NCI-H2171 treated with DMSO at 0.1 percent for 48 hours (cell line): ENCODE measurements around the gene SLC25A18.

Experiments
- DNase-seq: peaks from one replicate; lab custom pipeline; 2025; lab: John Stamatoyannopoulos, UW

Gene SLC25A18

DNA sequence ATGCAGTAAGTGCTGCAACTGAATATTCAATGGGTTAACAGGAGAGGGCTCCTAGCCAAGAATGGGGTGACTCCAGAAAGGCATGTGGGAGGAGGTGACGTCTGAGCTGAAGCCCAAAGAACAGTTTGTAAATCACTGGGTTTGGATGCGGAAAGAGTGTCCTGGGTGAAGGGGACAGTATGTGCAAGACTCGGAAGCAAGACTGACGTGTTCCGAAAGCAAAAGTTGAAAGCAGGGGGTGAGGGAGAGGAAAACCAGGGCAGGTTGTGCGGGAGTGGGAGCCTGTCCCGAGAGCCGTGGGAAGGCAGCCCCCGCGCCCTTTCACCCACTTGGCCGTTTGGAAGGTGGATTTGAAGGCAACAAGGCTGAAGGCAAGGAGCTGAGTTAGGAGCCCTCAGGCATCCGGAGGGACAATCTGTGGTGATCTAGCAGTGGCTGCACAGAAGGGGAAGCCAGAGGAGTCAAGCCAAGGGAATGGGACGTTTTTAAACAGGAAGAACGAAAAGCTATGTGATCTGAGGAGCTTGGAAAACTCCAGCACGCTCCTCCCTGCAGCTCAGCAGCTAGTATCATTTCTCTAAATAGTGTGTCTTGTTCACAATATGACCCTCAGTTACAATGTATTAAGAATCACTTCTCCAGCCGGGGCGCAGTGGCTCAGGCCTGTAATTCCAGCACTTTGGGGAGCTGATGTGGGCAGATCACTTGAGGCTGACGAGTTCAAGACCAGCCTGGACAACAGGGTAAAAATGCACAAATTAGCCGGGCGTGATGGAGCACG lies 7.7 kb downstream of the SLC25A18 start:
- DNase-seq, result no peak

DNA sequence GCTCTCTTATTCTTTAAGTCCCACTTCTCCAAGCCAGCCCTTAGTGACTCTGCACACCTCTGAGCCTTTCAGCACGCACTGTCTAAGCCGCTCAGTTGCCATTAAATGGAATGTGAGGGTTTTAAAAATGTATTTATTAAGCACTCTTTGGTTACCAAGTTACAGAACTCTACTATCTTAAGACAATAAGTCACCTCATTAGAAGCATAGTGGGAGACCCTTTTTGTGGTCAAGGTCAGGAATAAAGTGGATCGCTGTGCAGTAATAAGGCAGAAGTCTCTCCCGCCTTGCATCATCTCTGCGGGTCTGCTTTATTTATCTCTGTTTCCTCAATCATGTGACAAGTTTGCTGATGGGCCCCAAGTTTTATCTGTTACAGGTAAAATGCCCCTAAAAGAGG lies 11.9 kb downstream of the SLC25A18 start:
- no peak for DNase-seq

DNA sequence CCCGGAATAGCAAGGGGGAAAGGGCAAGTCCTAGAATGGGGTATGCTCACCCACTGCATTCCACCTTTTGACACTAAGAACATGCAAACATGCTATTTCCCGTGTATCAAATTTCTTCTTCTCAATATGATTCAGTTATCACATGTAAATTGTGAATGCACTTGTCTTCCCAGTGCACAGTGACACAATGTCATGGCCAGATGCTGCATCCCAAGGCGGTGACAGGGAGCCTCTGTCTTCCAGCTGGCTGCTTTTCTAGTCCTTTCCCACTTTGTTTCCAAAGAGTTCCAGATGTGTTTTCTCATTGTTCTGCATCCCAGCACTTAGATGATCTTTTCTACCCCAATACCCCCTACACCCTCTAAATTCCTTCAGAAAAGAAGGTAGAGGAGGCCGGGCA lies 12.4 kb downstream of the SLC25A18 start:
- no peak for DNase-seq

DNA sequence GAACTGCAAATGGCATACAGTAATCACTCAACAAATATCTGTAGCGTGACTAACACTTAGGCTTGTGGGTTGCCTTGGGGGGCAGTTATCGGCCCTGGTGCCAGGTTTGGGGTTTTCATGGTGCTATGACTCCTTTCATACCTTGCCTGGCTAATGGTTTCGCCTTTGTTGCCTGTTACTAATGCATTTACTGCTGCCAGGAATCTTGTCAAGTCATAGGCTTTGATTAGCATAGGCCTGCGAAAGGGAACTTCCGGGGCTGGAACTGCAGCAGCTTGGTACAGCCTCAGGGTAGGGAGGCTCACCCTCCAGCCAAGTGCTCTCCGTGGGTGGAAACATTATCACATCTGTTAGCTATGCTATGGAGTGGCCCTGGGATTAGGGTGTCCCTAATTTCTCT lies 13.2 kb downstream of the SLC25A18 start:
- no peak for DNase-seq

DNA sequence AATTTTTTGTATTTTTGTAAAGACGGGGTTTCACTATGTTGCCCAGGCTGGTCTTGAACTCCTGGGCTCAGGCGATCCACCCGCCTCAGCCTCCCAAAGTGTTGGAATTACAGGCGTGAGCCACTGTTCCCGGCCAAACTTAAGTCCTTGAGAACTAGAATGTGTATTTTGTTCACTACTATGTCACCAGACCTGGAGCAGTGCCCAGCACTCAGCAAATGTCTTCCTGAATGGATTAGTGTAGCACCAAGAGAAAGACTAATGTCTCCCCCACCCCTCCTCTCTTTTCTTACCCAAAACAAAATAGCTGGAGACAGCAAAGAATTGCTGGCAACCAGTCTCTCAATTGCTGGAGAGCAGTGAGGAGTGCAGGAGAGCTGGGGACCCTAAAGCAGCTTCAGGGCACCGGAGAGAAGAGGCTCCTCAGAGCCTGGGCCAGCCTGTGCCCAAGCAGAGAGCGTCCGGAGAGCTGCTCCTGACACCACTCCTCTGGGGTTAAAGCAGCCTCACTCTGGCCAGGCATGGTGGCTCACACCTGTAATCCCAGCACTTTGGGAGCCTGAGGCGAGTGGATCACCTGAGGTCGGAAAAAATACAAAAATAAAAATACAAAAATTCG lies 14.9 kb downstream of the SLC25A18 start:
- DNase-seq, result no peak

DNA sequence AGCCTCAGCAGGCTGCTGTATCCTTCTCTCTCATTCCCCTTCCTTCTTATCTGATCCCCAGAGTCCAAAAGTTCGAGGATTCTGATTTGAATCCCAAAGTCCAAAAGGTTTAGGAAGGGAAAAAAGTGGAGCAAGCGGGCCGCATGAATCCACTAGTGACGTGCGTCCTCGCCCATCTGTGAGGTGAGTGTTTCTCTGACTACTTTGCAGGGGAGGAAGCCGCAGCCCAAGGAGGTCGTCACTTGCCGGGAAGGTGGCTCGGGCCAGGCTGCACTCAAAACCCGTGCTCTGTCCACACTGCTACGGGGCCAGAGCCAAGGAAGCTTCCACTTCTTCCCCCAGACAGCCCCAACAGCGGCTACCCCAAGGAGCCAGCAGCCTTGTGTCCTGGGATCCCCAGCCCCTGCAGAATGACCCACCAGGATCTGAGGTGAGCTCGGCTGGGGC lies 16.3 kb downstream of the SLC25A18 start:
- DNase-seq, result no peak

DNA sequence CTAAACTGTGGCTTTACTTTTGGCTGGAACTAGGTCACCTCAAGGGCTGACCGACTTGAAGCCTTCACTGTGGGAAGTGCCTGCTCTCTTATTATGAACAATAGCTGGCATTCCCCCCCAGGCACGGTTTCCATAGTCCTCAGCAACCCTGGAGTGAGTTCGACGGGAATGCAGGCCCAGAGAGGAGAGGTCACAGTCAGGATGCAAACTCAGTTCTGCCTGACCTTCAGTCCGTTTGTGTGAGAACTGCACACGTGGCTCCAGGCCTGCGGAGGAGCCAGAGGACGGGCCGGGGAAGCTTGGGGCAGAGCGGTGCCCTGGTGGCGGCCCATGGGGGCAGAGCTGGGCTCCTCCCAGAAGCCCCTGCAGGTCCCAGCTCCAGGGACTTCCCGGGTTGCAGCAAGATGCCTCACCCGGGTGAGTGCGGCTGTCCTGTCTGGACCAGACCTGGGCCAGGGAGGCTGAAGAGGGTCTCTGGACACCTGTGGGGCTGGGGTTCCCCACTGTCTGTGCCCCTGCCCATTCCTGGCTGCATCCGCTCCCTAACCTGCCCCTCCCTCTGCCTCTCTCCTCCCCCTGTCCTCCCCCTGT lies 17.2 kb downstream of the SLC25A18 start:
- no peak for DNase-seq

DNA sequence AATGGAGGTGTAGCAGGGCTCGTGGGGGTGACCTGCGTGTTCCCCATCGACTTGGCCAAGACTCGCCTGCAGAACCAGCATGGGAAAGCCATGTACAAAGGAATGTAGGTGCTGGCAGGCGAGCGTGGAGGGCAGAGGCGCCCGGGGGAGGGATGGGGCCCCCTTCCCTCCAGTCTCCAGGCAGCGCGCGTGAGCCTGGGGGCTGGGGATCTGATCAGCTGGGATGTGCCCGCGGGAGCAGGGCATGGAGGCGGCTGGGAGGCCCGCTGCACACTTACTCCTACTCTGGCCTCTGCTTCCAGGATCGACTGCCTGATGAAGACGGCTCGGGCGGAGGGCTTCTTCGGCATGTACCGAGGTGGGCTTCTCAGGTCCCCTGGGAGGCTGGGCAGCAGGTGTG lies 17.8 kb downstream of the SLC25A18 start:
- no peak for DNase-seq

DNA sequence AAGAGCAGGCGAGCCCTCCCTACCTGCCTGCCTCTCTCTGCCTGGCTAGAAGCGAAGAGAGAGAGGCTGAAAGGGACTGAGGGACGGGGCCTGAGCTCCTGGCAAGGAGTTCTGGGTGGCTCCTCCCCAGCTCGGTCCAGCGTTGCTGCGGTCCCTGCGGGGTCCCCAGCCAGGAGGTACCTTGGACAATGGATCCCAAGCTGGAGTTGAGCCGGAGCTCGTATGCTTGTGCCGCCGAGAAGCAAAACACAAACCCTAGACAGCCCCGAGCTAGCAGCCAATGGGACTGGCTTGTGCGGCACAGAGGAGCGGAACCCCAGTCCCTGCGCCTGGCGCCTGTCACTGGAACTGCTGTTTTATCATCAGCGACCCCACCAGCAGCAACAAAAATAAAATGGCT lies 18.3 kb downstream of the SLC25A18 start:
- no peak for DNase-seq

DNA sequence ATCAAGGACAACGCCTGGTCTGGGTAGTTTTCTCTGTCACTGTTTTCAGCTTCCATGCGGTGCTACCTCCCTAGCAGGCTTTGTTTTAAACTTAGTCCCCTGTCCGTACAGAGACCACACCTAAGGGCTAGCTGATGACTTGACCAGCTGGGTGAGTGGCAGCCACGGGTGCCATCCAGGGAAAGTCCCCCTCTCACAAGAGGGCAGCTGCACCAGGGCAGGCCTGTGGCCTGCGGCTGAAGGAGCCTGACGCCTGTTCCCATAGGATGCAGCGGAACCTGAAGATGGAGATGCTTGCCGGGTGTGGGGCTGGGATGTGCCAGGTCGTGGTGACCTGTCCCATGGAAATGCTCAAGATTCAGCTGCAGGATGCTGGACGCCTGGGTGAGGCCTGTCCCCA lies 19.9 kb downstream of the SLC25A18 start:
- no peak for DNase-seq

DNA sequence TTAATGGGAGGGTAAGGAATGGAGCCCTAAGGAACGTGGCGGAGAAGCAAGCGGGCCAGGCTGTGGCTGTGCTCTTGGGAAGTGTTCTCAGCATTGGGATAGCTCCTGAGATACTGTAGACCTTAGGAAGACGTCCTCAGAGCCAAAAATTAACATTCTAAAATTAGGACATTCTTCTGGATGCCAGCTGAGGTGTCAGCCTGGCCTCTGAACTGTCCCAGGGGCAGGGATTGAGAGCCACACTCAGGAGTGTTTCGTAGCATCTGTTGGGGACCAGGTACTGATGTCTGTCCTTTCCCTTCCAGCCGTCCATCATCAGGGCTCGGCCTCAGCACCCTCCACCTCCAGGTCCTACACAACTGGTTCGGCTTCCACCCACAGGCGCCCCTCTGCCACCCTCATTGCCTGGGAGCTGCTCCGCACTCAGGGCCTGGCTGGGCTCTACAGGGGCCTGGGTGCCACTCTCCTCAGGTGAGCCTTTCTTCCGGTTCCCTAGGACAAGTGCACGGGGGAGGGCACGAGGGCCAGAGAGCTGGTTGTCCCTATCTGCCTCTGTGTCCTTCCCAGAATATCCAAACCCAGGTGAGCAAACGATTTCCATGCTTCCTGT lies 23.6 kb downstream of the SLC25A18 start:
- DNase-seq, result no peak

DNA sequence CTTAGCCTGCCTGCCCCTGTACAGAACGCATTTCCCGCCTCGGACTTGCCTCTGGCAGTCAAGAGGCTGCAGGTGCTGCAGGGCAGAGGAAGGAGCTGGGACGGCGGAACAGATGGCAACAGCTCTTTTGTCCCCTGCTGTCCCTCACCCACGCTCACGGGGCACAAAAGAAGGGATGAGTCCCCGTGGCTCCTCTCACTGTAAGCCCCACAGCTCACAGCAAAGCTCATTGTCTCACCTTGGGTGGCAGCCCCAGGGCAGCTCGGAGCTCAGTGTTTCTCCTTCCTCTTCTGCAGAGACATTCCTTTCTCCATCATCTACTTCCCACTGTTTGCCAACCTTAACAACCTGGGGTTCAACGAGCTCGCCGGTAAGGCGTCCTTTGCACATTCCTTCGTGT lies 24.3 kb downstream of the SLC25A18 start:
- DNase-seq, result peak; percentile 50

DNA sequence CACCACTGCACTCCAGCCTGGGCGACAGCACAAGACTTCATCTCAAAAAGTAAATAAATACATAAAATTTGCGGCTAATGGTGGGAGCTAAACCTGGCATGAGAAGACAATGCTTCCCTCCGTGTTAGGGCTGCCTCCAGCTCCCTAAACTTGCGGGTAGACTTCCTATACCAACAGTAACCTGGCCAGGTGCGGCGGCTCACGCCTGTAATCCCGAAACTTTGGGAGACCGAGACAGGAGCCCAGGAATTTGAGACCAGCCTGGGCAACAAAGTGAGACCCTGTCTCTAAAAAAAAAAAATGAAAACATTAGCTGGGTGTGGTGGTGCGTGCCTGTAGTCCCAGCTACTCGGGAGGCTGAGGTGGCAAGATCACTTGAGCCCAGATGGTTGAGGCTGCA lies 25.3 kb downstream of the SLC25A18 start:
- no peak for DNase-seq

DNA sequence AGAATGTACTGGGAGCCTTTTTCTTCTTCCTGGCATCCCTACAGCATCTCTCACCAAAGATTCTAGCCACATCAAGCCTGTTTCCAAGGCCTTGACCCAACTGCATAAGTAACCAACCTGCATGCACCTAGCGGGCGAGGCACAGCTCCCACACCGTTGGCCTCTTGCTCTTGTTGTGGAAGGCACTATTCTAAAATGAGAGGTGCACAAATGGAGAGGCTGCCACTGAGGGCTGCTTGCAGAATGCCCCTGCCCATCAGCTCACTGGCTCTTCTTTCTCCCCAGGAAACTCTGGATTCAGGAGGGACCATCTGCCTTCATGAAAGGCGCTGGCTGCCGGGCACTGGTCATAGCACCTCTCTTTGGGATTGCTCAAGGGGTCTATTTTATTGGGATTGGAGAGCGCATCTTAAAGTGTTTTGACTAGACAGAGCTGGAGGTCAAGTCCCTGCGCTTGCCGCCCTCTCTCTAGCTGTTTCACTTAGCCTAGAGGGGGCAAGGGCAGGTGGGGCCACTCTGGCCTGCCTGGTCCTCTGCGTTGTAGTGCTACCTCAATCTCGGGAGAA lies 26.6 kb downstream of the SLC25A18 start:
- DNase-seq, result no peak

DNA sequence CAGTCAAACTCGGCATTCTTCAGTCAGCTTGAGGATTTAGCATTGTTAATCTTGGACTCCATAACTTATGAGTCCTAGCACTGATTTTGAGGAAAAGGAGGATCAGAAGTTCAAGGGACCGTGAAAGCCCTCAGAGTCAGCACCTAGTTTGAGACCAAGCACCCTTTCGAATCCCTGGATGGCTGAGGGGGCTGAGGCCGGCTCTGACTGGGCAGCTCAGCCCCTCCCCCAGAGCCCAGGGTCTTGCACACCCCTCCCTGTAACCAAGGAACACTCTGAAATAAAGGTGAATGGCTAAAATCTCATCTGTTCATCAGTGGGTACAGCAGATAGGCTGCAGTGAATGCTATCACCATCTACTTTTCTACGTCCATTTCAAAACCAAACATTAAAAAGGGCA lies 27.3 kb downstream of the SLC25A18 start:
- DNase-seq, result no peak

DNA sequence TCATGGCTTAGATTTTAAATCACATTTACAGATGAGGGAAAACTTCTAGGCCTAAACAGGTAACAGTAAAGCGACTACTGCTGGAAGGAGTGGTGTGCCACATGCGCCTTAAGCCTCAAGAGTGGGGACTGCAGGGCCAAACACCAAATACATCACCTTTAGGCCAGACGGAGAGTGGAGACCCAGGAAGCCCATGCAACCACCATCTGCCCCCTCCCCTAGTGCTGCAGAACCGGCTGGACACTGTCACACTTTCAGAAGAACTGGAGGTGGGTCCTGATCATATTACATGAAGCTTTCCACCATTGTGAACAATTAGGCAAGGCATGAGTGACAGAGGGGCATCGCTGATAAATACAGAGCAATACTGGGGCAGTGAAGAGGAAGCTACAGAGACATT lies 28.9 kb downstream of the SLC25A18 start:
- no peak for DNase-seq

DNA sequence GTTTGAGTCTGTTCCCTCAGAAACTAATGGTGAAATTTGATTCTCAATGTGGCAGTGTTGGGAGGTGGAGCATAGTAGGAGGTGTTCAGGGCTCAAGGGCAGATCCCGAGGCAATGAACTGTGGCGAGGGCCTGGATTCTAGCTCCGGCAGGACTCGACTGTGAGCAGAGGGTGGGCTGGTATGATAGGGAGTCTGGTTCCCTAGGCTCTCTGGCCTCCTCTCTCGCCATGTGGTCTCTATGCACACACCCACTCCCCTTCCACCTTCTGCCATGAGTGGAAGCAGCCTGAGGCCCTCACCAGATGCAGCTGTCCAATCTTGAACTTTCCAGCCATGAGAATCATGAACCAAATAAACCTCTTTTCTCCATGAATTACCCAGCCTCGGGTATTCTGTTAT lies 32.9 kb downstream of the SLC25A18 start:
- no peak for DNase-seq

DNA sequence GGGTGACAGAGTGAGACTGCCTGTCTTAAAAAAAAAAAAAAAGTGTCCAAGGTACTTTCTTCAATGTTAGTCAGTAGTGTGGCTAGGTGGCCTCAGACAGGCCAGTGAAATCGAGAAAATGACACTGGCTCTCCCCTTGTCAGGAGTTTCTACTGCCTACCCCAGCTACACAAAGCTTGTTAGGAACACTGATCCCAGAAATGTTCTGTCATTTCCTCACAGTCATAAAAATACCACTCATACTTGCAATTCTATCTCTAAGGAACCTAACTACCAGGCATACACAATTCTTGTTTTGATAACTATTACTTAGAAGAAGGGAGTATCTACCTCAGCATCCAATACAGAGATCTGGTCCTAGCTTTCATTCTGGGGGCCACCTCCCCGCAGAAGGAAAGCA lies 33.9 kb downstream of the SLC25A18 start:
- DNase-seq, result no peak

DNA sequence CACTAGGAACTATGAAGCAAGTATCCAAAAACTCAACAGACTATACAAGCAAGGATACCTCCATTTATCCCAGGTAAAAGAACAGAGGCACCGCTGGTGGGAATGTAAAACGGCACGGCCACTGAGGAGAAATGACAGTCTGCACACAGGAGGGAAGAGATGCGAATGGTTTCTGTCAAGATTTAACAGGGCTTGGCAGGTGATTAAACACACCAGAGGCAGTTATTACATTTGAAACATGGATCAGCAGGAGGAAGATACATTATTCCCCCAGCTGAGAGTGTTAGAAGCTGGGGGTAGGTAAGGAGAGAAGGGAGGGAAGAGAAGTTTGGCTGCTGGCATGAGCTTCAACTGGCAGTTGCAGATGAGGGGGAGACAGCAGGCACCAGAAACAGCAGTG lies 35.0 kb downstream of the SLC25A18 start:
- no peak for DNase-seq

DNA sequence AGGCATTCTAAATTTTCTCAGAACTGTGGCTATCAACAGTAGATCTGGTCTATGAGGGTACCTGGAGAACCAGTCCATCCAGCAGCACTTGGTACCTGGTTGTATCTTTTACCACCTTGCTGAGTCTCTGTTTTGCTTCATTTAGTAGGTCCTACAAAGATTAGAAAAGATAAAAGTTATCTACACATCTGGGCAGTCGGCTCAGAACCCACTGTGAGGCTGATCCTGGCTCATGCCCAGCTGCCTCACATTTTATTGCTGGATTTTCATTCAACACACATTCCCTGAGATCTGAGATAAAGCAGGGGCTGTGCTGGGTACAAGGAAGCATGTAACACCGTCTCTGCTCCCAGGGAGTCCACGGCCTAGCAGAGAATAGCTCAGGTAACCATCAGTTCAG lies 37.7 kb downstream of the SLC25A18 start:
- DNase-seq, result peak; percentile 1

DNA sequence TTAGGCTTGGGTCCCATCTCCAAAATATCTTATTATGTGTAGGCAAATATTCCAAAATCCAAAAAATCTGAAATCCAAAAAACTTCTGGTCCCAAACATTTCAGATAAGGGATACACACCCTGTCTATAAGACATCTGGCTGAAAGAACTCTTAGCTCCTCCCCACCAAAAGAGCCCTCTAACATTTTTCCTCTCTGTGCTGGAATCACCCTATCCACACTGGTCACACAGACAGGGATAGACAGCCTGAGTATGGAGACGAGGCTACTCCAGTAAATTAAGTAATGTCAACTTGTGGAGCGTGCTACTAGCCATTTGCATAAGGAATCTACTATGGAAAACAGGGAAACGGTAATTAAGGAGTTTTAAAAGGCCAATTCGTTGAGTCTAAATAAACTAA lies 40.4 kb downstream of the SLC25A18 start:
- no peak for DNase-seq

DNA sequence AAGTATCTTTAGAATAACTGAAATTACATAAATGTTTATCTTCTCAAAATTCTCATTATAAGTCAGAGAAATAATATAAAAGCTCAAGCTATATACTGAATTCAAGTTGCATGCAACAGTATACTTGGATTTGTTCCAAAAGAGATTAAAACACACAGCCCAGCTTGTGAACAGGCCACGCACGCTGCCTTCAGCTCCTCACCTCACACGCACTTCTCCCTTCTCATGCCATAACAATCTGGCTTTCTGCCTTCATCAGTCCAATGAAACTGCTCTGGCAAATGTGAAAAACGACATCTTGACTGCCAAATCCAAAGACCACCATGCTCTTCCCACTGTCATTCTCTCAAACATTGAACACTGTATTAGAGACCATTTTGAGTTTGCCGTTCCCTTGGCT lies 43.2 kb downstream of the SLC25A18 start:
- peak; percentile 45 for DNase-seq
